Measurements from ENCODE around the gene KDSR. TPM values are rescaled to one million over a fixed set of nuclear protein-coding genes. Genes with fewer than 3 reads are reported as not detected.

The KDSR gene
- total RNA-seq, 1 experiment from 2014 or later: 493 TPM

GRCh38 chr18:63312737-63313395 lies 54.1 kb downstream of the KDSR start:
- H3K27ac ChIP-seq (ENCODE audit: low read depth, low read length, poor library complexity, severe bottlenecking): no peak overlapping the region
- H3K4me3 ChIP-seq (ENCODE audit: low read depth, low read length, poor library complexity, severe bottlenecking): no peak overlapping the region
- no peaks in the 10 kb centered on the region for H3K9me3 ChIP-seq (ENCODE audit: low read depth, low read length, poor library complexity, severe bottlenecking)
- intact Hi-C loops (cut with micrococcal nuclease; ENCODE audit: unreplicated experiment): no loop called here
- no TSS peak for BruUV-seq (replicated peaks)
- no peaks in the 10 kb centered on the region for H3K27me3 ChIP-seq (replicated peaks; ENCODE audit: insufficient read depth, low read depth, low read length, poor library complexity)
- ChIA-PET POLR2A (ENCODE audit: low non-redundant PET) (no interaction called here), CTCF (no interaction called here)
- no peaks in the 10 kb centered on the region for H3K36me3 ChIP-seq (ENCODE audit: insufficient read depth, low read length, poor library complexity, severe bottlenecking)
- peaks cover 19% of the 10 kb centered on the region for H3K4me1 ChIP-seq (ENCODE audit: insufficient read depth, low read length, poor library complexity, severe bottlenecking)
- TF ChIP-seq, protein P1, sequence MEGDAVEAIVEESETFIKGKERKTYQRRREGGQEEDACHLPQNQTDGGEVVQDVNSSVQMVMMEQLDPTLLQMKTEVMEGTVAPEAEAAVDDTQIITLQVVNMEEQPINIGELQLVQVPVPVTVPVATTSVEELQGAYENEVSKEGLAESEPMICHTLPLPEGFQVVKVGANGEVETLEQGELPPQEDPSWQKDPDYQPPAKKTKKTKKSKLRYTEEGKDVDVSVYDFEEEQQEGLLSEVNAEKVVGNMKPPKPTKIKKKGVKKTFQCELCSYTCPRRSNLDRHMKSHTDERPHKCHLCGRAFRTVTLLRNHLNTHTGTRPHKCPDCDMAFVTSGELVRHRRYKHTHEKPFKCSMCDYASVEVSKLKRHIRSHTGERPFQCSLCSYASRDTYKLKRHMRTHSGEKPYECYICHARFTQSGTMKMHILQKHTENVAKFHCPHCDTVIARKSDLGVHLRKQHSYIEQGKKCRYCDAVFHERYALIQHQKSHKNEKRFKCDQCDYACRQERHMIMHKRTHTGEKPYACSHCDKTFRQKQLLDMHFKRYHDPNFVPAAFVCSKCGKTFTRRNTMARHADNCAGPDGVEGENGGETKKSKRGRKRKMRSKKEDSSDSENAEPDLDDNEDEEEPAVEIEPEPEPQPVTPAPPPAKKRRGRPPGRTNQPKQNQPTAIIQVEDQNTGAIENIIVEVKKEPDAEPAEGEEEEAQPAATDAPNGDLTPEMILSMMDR (conservative IDR thresholded peaks at IDR 0.05; ENCODE audit: low read depth, low read length): no peak
- no peak for TF ChIP-seq EZH2 (IDR thresholded peaks at IDR 0.05; ENCODE audit: borderline replicate concordance, low read depth, low read length, poor library complexity, severe bottlenecking)
- no peak for DNase-seq (ENCODE audit: low spot score)

- peaks cover 19% of the 10 kb centered on the region for H3K4me1 ChIP-seq (ENCODE audit: insufficient read depth, low read length, poor library complexity, severe bottlenecking)
- intact Hi-C loops (cut with micrococcal nuclease; ENCODE audit: unreplicated experiment): no loop called here
- no peaks in the 10 kb centered on the region for H3K36me3 ChIP-seq (ENCODE audit: insufficient read depth, low read length, poor library complexity, severe bottlenecking)
- CTCF ChIA-PET: no interaction called here
- TF ChIP-seq, protein P1 (conservative IDR thresholded peaks at IDR 0.05; ENCODE audit: low read depth, low read length): no peak
- TF ChIP-seq EZH2 (IDR thresholded peaks at IDR 0.05; ENCODE audit: borderline replicate concordance, low read depth, low read length, poor library complexity, severe bottlenecking): no peak
- no peak overlapping the region for H3K4me3 ChIP-seq (ENCODE audit: low read depth, low read length, poor library complexity, severe bottlenecking)
- no peak overlapping the region for H3K27ac ChIP-seq (ENCODE audit: low read depth, low read length, poor library complexity, severe bottlenecking)
- POLR2A ChIA-PET (ENCODE audit: low non-redundant PET): no interaction called here
- no peaks in the 10 kb centered on the region for H3K9me3 ChIP-seq (ENCODE audit: low read depth, low read length, poor library complexity, severe bottlenecking)
- H3K27me3 ChIP-seq (replicated peaks; ENCODE audit: insufficient read depth, low read depth, low read length, poor library complexity): no peaks in the 10 kb centered on the region
- no TSS peak for BruUV-seq (replicated peaks)
- no peak for DNase-seq (ENCODE audit: low spot score)
Measured at GRCh38 chr18:63312019-63312409, 55.0 kb downstream of the KDSR start.

DNA sequence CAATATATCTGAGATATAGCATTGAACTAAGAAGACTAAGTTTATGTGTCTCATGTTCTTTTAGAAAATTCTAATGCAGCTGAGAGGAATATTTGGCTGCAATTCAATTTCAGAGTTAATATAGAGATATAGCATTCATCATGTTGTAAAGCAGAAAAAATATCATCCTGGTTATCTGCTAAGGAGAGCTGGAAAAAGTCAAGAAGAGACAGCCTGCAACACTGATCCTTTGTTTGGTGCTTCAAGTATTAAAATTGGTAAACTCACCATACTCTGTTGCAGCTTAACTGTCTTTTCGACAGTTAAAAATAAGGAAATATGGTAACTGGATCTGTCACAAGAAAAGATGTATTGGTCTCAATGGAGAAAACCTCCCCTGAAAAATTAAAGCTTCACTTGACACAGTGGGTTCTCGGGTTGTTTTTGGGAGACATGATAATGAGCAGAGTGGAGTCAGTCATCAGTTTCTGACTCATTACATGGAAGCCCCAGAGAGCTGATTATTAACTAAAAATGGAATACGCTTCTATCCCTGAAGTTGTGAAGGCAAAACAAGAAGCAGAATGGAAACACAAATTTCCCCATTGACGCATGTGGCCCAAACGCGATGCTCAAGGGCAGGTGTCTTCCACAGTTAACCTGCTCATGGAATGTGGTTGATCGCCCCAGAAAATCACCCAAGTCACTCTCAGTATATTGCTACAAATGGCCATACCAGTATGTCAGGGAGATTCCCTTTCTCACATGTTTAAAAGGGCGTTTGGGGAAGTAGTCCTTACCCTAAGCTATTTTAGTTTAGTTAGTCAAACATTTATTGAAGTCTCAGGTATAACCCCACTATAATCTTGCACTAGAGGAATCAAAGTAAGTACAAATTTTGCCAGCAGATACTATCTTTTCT lies 55.6 kb downstream of the KDSR start:
- H3K27ac ChIP-seq (ENCODE audit: low read depth, low read length, poor library complexity, severe bottlenecking): no peak overlapping the region
- H3K27me3 ChIP-seq (replicated peaks; ENCODE audit: insufficient read depth, low read depth, low read length, poor library complexity): no peaks in the 10 kb centered on the region
- no peak overlapping the region for H3K4me3 ChIP-seq (ENCODE audit: low read depth, low read length, poor library complexity, severe bottlenecking)
- H3K36me3 ChIP-seq (ENCODE audit: insufficient read depth, low read length, poor library complexity, severe bottlenecking): no peaks in the 10 kb centered on the region
- H3K4me1 ChIP-seq (ENCODE audit: insufficient read depth, low read length, poor library complexity, severe bottlenecking): peaks cover 19% of the 10 kb centered on the region
- TF ChIP-seq EZH2 (IDR thresholded peaks at IDR 0.05; ENCODE audit: borderline replicate concordance, low read depth, low read length, poor library complexity, severe bottlenecking): no peak
- TF ChIP-seq, protein P1 (conservative IDR thresholded peaks at IDR 0.05; ENCODE audit: low read depth, low read length): no peak
- intact Hi-C loops (cut with micrococcal nuclease; ENCODE audit: unreplicated experiment): no loop called here
- no peaks in the 10 kb centered on the region for H3K9me3 ChIP-seq (ENCODE audit: low read depth, low read length, poor library complexity, severe bottlenecking)
- ChIA-PET POLR2A (ENCODE audit: low non-redundant PET) (no interaction called here), CTCF (interaction anchor here (0.5 kb wide), 1 partner anchor 53 kb away, joined by 3 read pairs; no protein-coding TSS in a partner anchor)
- no TSS peak for BruUV-seq (replicated peaks)
- no peak for DNase-seq (ENCODE audit: low spot score)
